Measurements from ENCODE around the gene NLRP11. TPM values are rescaled to one million over a fixed set of nuclear protein-coding genes. Genes with fewer than 3 reads are reported as not detected.
"Not testable (repeated sequence)": the region's sequence is repeated elsewhere in the genome, so short reads cannot be mapped to it uniquely, and the experiment has no call there.

NLRP11 gene
- total RNA-seq, 1 experiment from 2014 or later: 0.21 TPM

GRCh38 chr19:55809381-55810058 is 22.3 kb downstream of the NLRP11 start:
- DNase-seq (ENCODE audit: low read depth, low spot score): peak; percentile 87
- in situ Hi-C loops (cut with HindIII; ENCODE audit: low pct_unique_long_range_greater_than_20kb, low sequenced_read_pairs): no loop called here

GRCh38 chr19:55802281-55802680 is 29.5 kb downstream of the NLRP11 start:
- in situ Hi-C loops (cut with HindIII; ENCODE audit: low pct_unique_long_range_greater_than_20kb, low sequenced_read_pairs): no loop called here
- DNase-seq (ENCODE audit: low read depth, low spot score): no peak

GRCh38 chr19:55801416-55801815 is 30.4 kb downstream of the NLRP11 start:
- no peak for DNase-seq (ENCODE audit: low read depth, low spot score)
- in situ Hi-C loops (cut with HindIII; ENCODE audit: low pct_unique_long_range_greater_than_20kb, low sequenced_read_pairs): no loop called here

- in situ Hi-C loops (cut with HindIII; ENCODE audit: low pct_unique_long_range_greater_than_20kb, low sequenced_read_pairs): no loop called here
- no peak for DNase-seq (ENCODE audit: low read depth, low spot score)
Measured at GRCh38 chr19:55795021-55795420, 36.8 kb downstream of the NLRP11 start.

- in situ Hi-C loops (cut with HindIII; ENCODE audit: low pct_unique_long_range_greater_than_20kb, low sequenced_read_pairs): no loop called here
Measured at GRCh38 chr19:55781112-55781511, 50.7 kb downstream of the NLRP11 start.

GRCh38 chr19:55778331-55778730 is 53.5 kb downstream of the NLRP11 start:
- in situ Hi-C loops (cut with HindIII; ENCODE audit: low pct_unique_long_range_greater_than_20kb, low sequenced_read_pairs): no loop called here
- no peak for DNase-seq (ENCODE audit: low read depth, low spot score)

More at GRCh38 chr19:55781112-55781511, 50.7 kb downstream of the NLRP11 start:
- DNase-seq (ENCODE audit: low read depth, low spot score): no peak

- in situ Hi-C loops (cut with HindIII; ENCODE audit: low pct_unique_long_range_greater_than_20kb, low sequenced_read_pairs): no loop called here
- DNase-seq (ENCODE audit: low read depth, low spot score): peak; percentile 55
Measured at GRCh38 chr19:55777528-55777927, 54.3 kb downstream of the NLRP11 start.

GRCh38 chr19:55769632-55770031 is 62.2 kb downstream of the NLRP11 start:
- in situ Hi-C loops (cut with HindIII; ENCODE audit: low pct_unique_long_range_greater_than_20kb, low sequenced_read_pairs); DNase-seq (ENCODE audit: low read depth, low spot score): not testable (repeated sequence)

GRCh38 chr19:55768818-55769217 is 63.0 kb downstream of the NLRP11 start, which contains the start of gene RFPL4AL1:
Gene RFPL4AL1 (plus strand): TSS chr19:55769118. CDS start chr19:55771805, 2,687 bp downstream.
- DNase-seq (ENCODE audit: low read depth, low spot score); in situ Hi-C loops (cut with HindIII; ENCODE audit: low pct_unique_long_range_greater_than_20kb, low sequenced_read_pairs): not testable (repeated sequence)

GRCh38 chr19:55766466-55766865 is 65.3 kb downstream of the NLRP11 start:
- in situ Hi-C loops (cut with HindIII; ENCODE audit: low pct_unique_long_range_greater_than_20kb, low sequenced_read_pairs): no loop called here
- DNase-seq (ENCODE audit: low read depth, low spot score): no peak

GRCh38 chr19:55758797-55759196 is 73.0 kb downstream of the NLRP11 start, which contains the start of gene RFPL4A:
Gene RFPL4A (plus strand): TSS chr19:55759097. CDS start chr19:55761801, 2,704 bp downstream.
- DNase-seq (ENCODE audit: low read depth, low spot score); in situ Hi-C loops (cut with HindIII; ENCODE audit: low pct_unique_long_range_greater_than_20kb, low sequenced_read_pairs): not testable (repeated sequence)

GRCh38 chr19:55756808-55757207 is 75.0 kb downstream of the NLRP11 start:
- DNase-seq (ENCODE audit: low read depth, low spot score); in situ Hi-C loops (cut with HindIII; ENCODE audit: low pct_unique_long_range_greater_than_20kb, low sequenced_read_pairs): not testable (repeated sequence)

- in situ Hi-C loops (cut with HindIII; ENCODE audit: low pct_unique_long_range_greater_than_20kb, low sequenced_read_pairs): no loop called here
- no peak for DNase-seq (ENCODE audit: low read depth, low spot score)
Measured at GRCh38 chr19:55753401-55753800, 78.4 kb downstream of the NLRP11 start.

GRCh38 chr19:55750715-55751114 is 81.1 kb downstream of the NLRP11 start:
- no peak for DNase-seq (ENCODE audit: low read depth, low spot score)
- in situ Hi-C loops (cut with HindIII; ENCODE audit: low pct_unique_long_range_greater_than_20kb, low sequenced_read_pairs): no loop called here

GRCh38 chr19:55738302-55738701 is 93.5 kb downstream of the NLRP11 start, which contains the start of gene NLRP9:
Gene NLRP9 (minus strand): TSS chr19:55738402. CDS start chr19:55738374, 28 bp downstream.
- DNase-seq (ENCODE audit: low read depth, low spot score): no peak
- in situ Hi-C loops (cut with HindIII; ENCODE audit: low pct_unique_long_range_greater_than_20kb, low sequenced_read_pairs): no loop called here

Other genes starting within 250 kb of the NLRP11 start
- gene FIZ1, start 232.5 kb downstream of the NLRP11 start, total RNA-seq (2014; rRNA removed; shearing (Covaris generic)): 1.9 and 5.3 TPM in 2 replicates
- gene ZNF524, start 231.7 kb downstream of the NLRP11 start, total RNA-seq (2014; rRNA removed; shearing (Covaris generic)): 4.7 and 5.5 TPM in 2 replicates
- gene ZNF865, start 226.4 kb downstream of the NLRP11 start, total RNA-seq (2014; rRNA removed; shearing (Covaris generic)): 0.69 and 0.85 TPM in 2 replicates
- 1.7 and 1.8 TPM in 2 replicates for gene ZNF784, start 207.4 kb downstream of the NLRP11 start, total RNA-seq (2014; rRNA removed; shearing (Covaris generic))
- 2.8 and 4.0 TPM in 2 replicates for gene ZNF580, start 191.0 kb downstream of the NLRP11 start, total RNA-seq (2014; rRNA removed; shearing (Covaris generic))
- gene ZNF581, start 188.3 kb downstream of the NLRP11 start, total RNA-seq (2014; rRNA removed; shearing (Covaris generic)): 10.6 and 15.3 TPM in 2 replicates
- 8.3 and 10.1 TPM in 2 replicates for gene CCDC106, start 183.8 kb downstream of the NLRP11 start, total RNA-seq (2014; rRNA removed; shearing (Covaris generic))
- 131 and 139 TPM in 2 replicates for gene U2AF2, start 177.0 kb downstream of the NLRP11 start, total RNA-seq (2014; rRNA removed; shearing (Covaris generic))
- gene EPN1, start 156.8 kb downstream of the NLRP11 start, total RNA-seq (2014; rRNA removed; shearing (Covaris generic)): 25.3 and 29.0 TPM in 2 replicates
- gene NLRP9, start 93.6 kb downstream of the NLRP11 start, total RNA-seq (2014; rRNA removed; shearing (Covaris generic)): not detected in 2 replicates
- gene RFPL4A, start 72.9 kb downstream of the NLRP11 start, total RNA-seq (2014; rRNA removed; shearing (Covaris generic)): not detected in 2 replicates
- gene RFPL4AL1, start 62.9 kb downstream of the NLRP11 start, total RNA-seq (2014; rRNA removed; shearing (Covaris generic)): not detected in 2 replicates
- gene NLRP4, start 4.5 kb upstream of the NLRP11 start, total RNA-seq (2014; rRNA removed; shearing (Covaris generic)): 0.11 and 0.55 TPM in 2 replicates
- gene NLRP13, start 100.3 kb upstream of the NLRP11 start, total RNA-seq (2014; rRNA removed; shearing (Covaris generic)): not detected in 2 replicates
- not detected in 2 replicates for gene NLRP8, start 115.8 kb upstream of the NLRP11 start, total RNA-seq (2014; rRNA removed; shearing (Covaris generic))
- gene NLRP5, start 154.8 kb upstream of the NLRP11 start, total RNA-seq (2014; rRNA removed; shearing (Covaris generic)): not detected in 2 replicates

Measured in SK-MEL-5 (cell line).